Mammary epithelial cell (primary cell): Measurements from ENCODE around the gene TGFB3.

Experiments used
- EZH2 ChIP-seq: IDR thresholded peaks from 2 replicates; pipeline ENCODE4 v1.6.1; 2012; ENCODE audit warnings: low read length, inconsistent platforms, borderline replicate concordance
- TF ChIP-seq, protein P1 (sequence below), 2 donors: IDR thresholded peaks in 1 of 2; conservative IDR thresholded peaks in 1 of 2; 2 replicates each; pipeline ENCODE4 v1.5.1; 2011 to 2012; ENCODE audit warnings: inconsistent platforms in 2 of 2, low read length in 2 of 2, mild to moderate bottlenecking in 2 of 2, control low read depth in 1 of 2, low read depth in 1 of 2; ENCODE audit not compliant: insufficient read depth in 1 of 2; ENCODE audit errors: extremely low read depth in 1 of 2

DNA sequence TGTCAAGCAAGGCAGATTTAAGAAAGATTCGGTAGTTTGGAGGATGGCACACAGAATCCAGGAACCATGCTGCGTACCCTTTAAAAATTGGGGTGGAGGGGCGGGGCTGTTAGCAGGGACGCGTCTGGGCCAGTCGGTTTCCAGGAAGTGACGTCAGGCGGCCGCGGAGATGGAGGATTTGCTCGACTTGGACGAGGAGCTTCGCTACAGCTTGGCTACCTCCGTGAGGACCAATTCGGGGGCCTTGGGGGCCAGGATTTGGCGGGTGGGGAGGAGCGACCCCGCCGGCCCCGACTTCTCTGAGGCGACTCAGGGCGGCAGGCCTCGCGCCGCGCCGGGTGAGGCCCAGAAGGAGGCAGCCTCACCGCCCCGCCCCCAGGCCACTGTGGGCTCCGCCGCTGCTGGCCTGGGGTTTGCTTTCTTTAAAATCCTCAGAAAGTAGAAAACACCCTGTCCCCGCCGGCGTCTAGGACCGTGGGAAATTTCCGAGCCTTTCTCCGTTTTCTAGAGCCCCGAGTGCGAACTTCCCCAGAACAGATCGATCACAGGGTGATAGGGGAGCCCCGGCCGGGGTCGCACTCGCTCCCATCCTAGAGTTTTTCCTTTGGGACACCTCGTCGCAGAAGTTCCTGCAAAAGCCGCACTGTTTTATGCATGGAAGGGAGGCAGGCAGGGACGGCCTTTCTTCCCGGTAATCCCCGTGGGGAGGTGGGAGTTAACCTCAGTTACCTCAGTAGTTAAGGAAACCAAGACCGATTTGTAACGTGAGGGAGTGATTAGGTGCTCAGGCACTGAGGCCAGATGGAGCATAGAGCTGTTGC is 4.0 kb upstream of the TGFB3 start, which contains the start of gene IFT43:
- TF ChIP-seq, protein P1, sequence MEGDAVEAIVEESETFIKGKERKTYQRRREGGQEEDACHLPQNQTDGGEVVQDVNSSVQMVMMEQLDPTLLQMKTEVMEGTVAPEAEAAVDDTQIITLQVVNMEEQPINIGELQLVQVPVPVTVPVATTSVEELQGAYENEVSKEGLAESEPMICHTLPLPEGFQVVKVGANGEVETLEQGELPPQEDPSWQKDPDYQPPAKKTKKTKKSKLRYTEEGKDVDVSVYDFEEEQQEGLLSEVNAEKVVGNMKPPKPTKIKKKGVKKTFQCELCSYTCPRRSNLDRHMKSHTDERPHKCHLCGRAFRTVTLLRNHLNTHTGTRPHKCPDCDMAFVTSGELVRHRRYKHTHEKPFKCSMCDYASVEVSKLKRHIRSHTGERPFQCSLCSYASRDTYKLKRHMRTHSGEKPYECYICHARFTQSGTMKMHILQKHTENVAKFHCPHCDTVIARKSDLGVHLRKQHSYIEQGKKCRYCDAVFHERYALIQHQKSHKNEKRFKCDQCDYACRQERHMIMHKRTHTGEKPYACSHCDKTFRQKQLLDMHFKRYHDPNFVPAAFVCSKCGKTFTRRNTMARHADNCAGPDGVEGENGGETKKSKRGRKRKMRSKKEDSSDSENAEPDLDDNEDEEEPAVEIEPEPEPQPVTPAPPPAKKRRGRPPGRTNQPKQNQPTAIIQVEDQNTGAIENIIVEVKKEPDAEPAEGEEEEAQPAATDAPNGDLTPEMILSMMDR (conservative IDR thresholded peaks at IDR 0.05 in 1 of 2, IDR thresholded peaks at IDR 0.05 in 1 of 2; ENCODE audit: extremely low read depth in 1 of 2, insufficient read depth in 1 of 2, low read depth in 1 of 2, low read length in 2 of 2) = no peak
- TF ChIP-seq EZH2 = no peak
